GM19395 (cell line): Measurements from ENCODE around the gene DLG2.
A peak's percentile ranks its signal among the peaks of the same experiment; 100 is the strongest.

Experiments
- ATAC-seq: cut with Tn5 transposase; IDR thresholded peaks from one replicate; pipeline ENCODE4 v1.9.1; 2021; ENCODE audit warnings: mild to moderate bottlenecking, moderate library complexity; ENCODE audit not compliant: unreplicated experiment

Gene DLG2

GRCh38 chr11:84430661-84431060 is 1196.5 kb downstream of the DLG2 start:
- no peak for ATAC-seq

GRCh38 chr11:84425673-84426072 is 1201.5 kb downstream of the DLG2 start:
- no peak for ATAC-seq

- no peak for ATAC-seq
Observed at GRCh38 chr11:84420271-84420670, 1206.9 kb downstream of the DLG2 start.

GRCh38 chr11:84419616-84420015 is 1207.5 kb downstream of the DLG2 start:
- ATAC-seq: no peak

- ATAC-seq: no peak
Observed at GRCh38 chr11:84414920-84415319, 1212.2 kb downstream of the DLG2 start.

- no peak for ATAC-seq
Observed at GRCh38 chr11:84413549-84413948, 1213.6 kb downstream of the DLG2 start.

GRCh38 chr11:84412862-84413261 is 1214.3 kb downstream of the DLG2 start:
- no peak for ATAC-seq

- ATAC-seq: no peak
Observed at GRCh38 chr11:84408946-84409411, 1218.2 kb downstream of the DLG2 start.

GRCh38 chr11:84407091-84407490 is 1220.1 kb downstream of the DLG2 start:
- no peak for ATAC-seq

GRCh38 chr11:84398017-84398626 is 1229.0 kb downstream of the DLG2 start:
- no peak for ATAC-seq

- ATAC-seq: no peak
Observed at GRCh38 chr11:84396521-84396920, 1230.6 kb downstream of the DLG2 start.

GRCh38 chr11:84390441-84391078 is 1236.6 kb downstream of the DLG2 start:
- no peak for ATAC-seq

GRCh38 chr11:84389696-84390095 is 1237.4 kb downstream of the DLG2 start:
- ATAC-seq: no peak

- peak; percentile 80 for ATAC-seq
Observed at GRCh38 chr11:84384731-84385130, 1242.4 kb downstream of the DLG2 start.

- ATAC-seq: no peak
Observed at GRCh38 chr11:84383576-84383975, 1243.6 kb downstream of the DLG2 start.

GRCh38 chr11:84381666-84382065 is 1245.5 kb downstream of the DLG2 start:
- ATAC-seq: no peak

GRCh38 chr11:84372381-84372950 is 1254.7 kb downstream of the DLG2 start:
- no peak for ATAC-seq

GRCh38 chr11:84358034-84358433 is 1269.1 kb downstream of the DLG2 start:
- no peak for ATAC-seq

- ATAC-seq: no peak
Observed at GRCh38 chr11:84355911-84356310, 1271.2 kb downstream of the DLG2 start.

- ATAC-seq: no peak
Observed at GRCh38 chr11:84345597-84345996, 1281.5 kb downstream of the DLG2 start.

- no peak for ATAC-seq
Observed at GRCh38 chr11:84345027-84345426, 1282.1 kb downstream of the DLG2 start.

GRCh38 chr11:84339796-84340195 is 1287.3 kb downstream of the DLG2 start:
- no peak for ATAC-seq
